ENCODE results near the gene GPC3. TPM values are rescaled to one million over a fixed set of nuclear protein-coding genes. Genes with fewer than 3 reads are reported as not detected.

GPC3 gene
- polyA plus RNA-seq, 2 of the 4 experiments (the other 2 are of a cell fraction): not detected

- CTCF ChIA-PET: interaction anchor here (0.7 to 1.3 kb wide), 3 partner anchors 9 to 1033 kb away, joined by 3 to 5 read pairs (median 4); no protein-coding TSS in a partner anchor
- POLR2A ChIA-PET: no interaction called here
- Histone ChIP-seq H3K4me3 (no peak overlapping the region), H3K4me1 (no peaks in the 10 kb centered on the region), H3K4me2 (no peak overlapping the region), H3K9me3 (no peaks in the 10 kb centered on the region), H3K27ac (no peak overlapping the region)
- WGBS (ENCODE audit: missing lambda C conversion rate): 22% methylated on average over 5 of the region's 5 CpGs
- ATAC-seq: no peak
- no peak for DNase-seq (ENCODE audit: low read depth in 1 of 2, low spot score in 1 of 2)
- FAIRE-seq: peak; percentile 39
- TF ChIP-seq POLR2A (IDR thresholded peaks at IDR 0.05; ENCODE audit: low read length) (no peak), CHD2 (IDR thresholded peaks at IDR 0.05; ENCODE audit: low read length, partially characterized antibody) (no peak), CEBPB (IDR thresholded peaks at IDR 0.05) (no peak), RNF2 (IDR thresholded peaks at IDR 0.05; ENCODE audit: borderline replicate concordance, low read depth) (no peak), SMC3 (IDR thresholded peaks at IDR 0.05) (no peak), ZNF302 (CRISPR knock-in tag; IDR thresholded peaks at IDR 0.05) (no peak), HEYL (CRISPR knock-in tag; IDR thresholded peaks at IDR 0.05) (no peak), RARB (CRISPR knock-in tag; IDR thresholded peaks at IDR 0.05) (no peak), EP300 (IDR thresholded peaks at IDR 0.05) (no peak), HES2 (IDR thresholded peaks at IDR 0.05) (no peak)
Measured at GRCh38 chrX:133669214-133669613, 316.2 kb downstream of the GPC3 start.

GRCh38 chrX:133668225-133668931 lies 317.0 kb downstream of the GPC3 start:
- ChIA-PET CTCF (interaction anchor here (0.9 kb wide), 1 partner anchor 1033 kb away, joined by 4 read pairs; no protein-coding TSS in a partner anchor), POLR2A (interaction anchor here (0.7 kb wide), 1 partner anchor 19 kb away, joined by 3 read pairs; no protein-coding TSS in a partner anchor)
- no peak overlapping the region for H3K27ac ChIP-seq
- DNase-seq (ENCODE audit: low read depth in 1 of 2, low spot score in 1 of 2) (no peak), FAIRE-seq (no peak), ATAC-seq (no peak)
- H3K4me3 ChIP-seq: no peak overlapping the region
- no peaks in the 10 kb centered on the region for H3K4me1 ChIP-seq
- TF ChIP-seq MYC (IDR thresholded peaks at IDR 0.05; ENCODE audit: borderline replicate concordance, low read length) (no peak), BHLHE40 (IDR thresholded peaks at IDR 0.05; ENCODE audit: low read depth, low read length) (no peak), ZSCAN20 (CRISPR knock-in tag; IDR thresholded peaks at IDR 0.05) (no peak), CBX2 (IDR thresholded peaks at IDR 0.05; ENCODE audit: borderline replicate concordance, low read depth) (no peak), RARB (CRISPR knock-in tag; IDR thresholded peaks at IDR 0.05) (no peak), FOSL2 (IDR thresholded peaks at IDR 0.05) (no peak), FOSL2 (CRISPR knock-in tag; IDR thresholded peaks at IDR 0.05) (no peak), ELK1 (IDR thresholded peaks at IDR 0.05; ENCODE audit: low read depth, low read length) (no peak)
- H3K9me3 ChIP-seq: no peaks in the 10 kb centered on the region
- H3K4me2 ChIP-seq: no peak overlapping the region
- 43% methylated on average over 3 of the region's 3 CpGs for WGBS (ENCODE audit: missing lambda C conversion rate)

GRCh38 chrX:133666256-133666655 lies 319.1 kb downstream of the GPC3 start:
- Histone ChIP-seq H3K9me3 (no peaks in the 10 kb centered on the region), H3K27ac (no peak overlapping the region), H3K4me2 (no peak overlapping the region), H3K4me3 (no peak overlapping the region), H3K4me1 (no peaks in the 10 kb centered on the region)
- DNase-seq (ENCODE audit: low read depth in 1 of 2, low spot score in 1 of 2) (no peak), FAIRE-seq (no peak), ATAC-seq (no peak)
- ChIA-PET CTCF (interaction anchor here (1.1 kb wide), 1 partner anchor 331 kb away, joined by 3 read pairs; no protein-coding TSS in a partner anchor), POLR2A (no interaction called here)
- TF ChIP-seq RCOR1 (IDR thresholded peaks at IDR 0.05; ENCODE audit: low read depth, low read length): no peak
- no peak for TF ChIP-seq RAD21 (conservative IDR thresholded peaks at IDR 0.05 in 1 of 2, IDR thresholded peaks at IDR 0.05 in 1 of 2)
- no peak for TF ChIP-seq KDM5A (IDR thresholded peaks at IDR 0.05)
- no peak for TF ChIP-seq POLR2AphosphoS2 (conservative IDR thresholded peaks at IDR 0.05; ENCODE audit: low read length)
- TF ChIP-seq CHD4 (IDR thresholded peaks at IDR 0.05; ENCODE audit: borderline replicate concordance): no peak
- no peak for TF ChIP-seq FOSB (CRISPR knock-in tag; IDR thresholded peaks at IDR 0.05)
- no peak for TF ChIP-seq TP53 (CRISPR knock-in tag; IDR thresholded peaks at IDR 0.05)
- no peak for TF ChIP-seq JUN (IDR thresholded peaks at IDR 0.05)
- TF ChIP-seq EHF (CRISPR knock-in tag; IDR thresholded peaks at IDR 0.05): no peak
- TF ChIP-seq BHLHE40 (IDR thresholded peaks at IDR 0.05; ENCODE audit: low read depth, low read length): no peak
